Transverse colon (tissue), 4 donors: ENCODE measurements around the gene SMIM3. TPM values are rescaled to one million over a fixed set of nuclear protein-coding genes. Genes with fewer than 3 reads are reported as not detected.

Experiments used
- DNase-seq: peaks from one replicate; pipeline ENCODE4 v3.0.0-alpha.2; 2019
- H3K27ac ChIP-seq, 4 donors: fragments of 200-600 bp; sonication (generic); 2 replicates each; pipeline ENCODE4 v1.5.1; 2016 to 2018; ENCODE audit warnings: inconsistent platforms in 4 of 4
- H3K27me3 ChIP-seq: fragments of 200-600 bp; sonication (generic); 2 replicates; pipeline ENCODE4 v1.5.1; 2017; ENCODE audit warnings: inconsistent platforms
- H3K36me3 ChIP-seq, 4 donors: fragments of 200-600 bp; sonication (generic); 2 replicates each; pipeline ENCODE4 v1.5.1; 2017 to 2019; ENCODE audit warnings: inconsistent platforms in 4 of 4
- H3K4me1 ChIP-seq, 4 donors: fragments of 200-600 bp; sonication (generic); 2 replicates each; pipeline ENCODE4 v1.5.1; 2017 to 2020; ENCODE audit warnings: inconsistent platforms in 4 of 4
- H3K4me3 ChIP-seq, 4 donors: fragments of 200-600 bp; sonication (generic); 1 replicate in 1 of 4; 2 replicates in 3 of 4; pipeline versions ENCODE4 v1.5.1 to v1.6.1; 2017 to 2019; ENCODE audit warnings: inconsistent platforms in 4 of 4
- H3K9me3 ChIP-seq, 2 donors: fragments of 200-600 bp; sonication (generic); 2 replicates each; pipeline ENCODE4 v1.5.1; 2017 to 2019; ENCODE audit warnings: inconsistent platforms in 2 of 2
- EP300 ChIP-seq: sonication (generic); formaldehyde crosslinking; IDR thresholded peaks from one replicate; pipeline ENCODE4 v1.6.1; 2017; ENCODE audit warnings: antibody characterized with exemption, low read depth
- POLR2A ChIP-seq: fragments of 450-650 bp; IDR thresholded peaks from one replicate; pipeline ENCODE4 v1.6.1; 2016; ENCODE audit warnings: antibody characterized with exemption, mild to moderate bottlenecking, moderate library complexity
- POLR2AphosphoS5 ChIP-seq, 3 donors: sonication (generic); formaldehyde crosslinking; IDR thresholded peaks; one replicate each; pipeline ENCODE4 v1.6.1; 2016; ENCODE audit warnings: antibody characterized with exemption in 3 of 3
- WGBS, 2 donors: methylation state at CpG; one replicate each; pipeline ENCODE4 v1.1.5; 2018; ENCODE audit warnings: low coverage in 1 of 2; 5-methylcytosine and 5-hydroxymethylcytosine counted together
- in situ Hi-C, 4 donors: fragments of 200-750 bp; cut with MboI; loops; one replicate each; pipeline versions ENCODE4 v1.15.0 to v1.15.1; 2017; ENCODE audit warnings: low sequenced_read_pairs in 3 of 4, low pct_ligation_motif_present in 1 of 4, low pct_unique_long_range_greater_than_20kb in 1 of 4
- intact Hi-C: fragments of 100-400 bp; cut with DNase I; formaldehyde crosslinking; loops from one replicate; pipeline ENCODE4 v1.15.1; 2023; ENCODE audit warnings: low total_unique reads
- total RNA-seq, 4 donors: library from RNA; depleted of rRNA; stranded (reverse); fragments of >200 nt; gene quantifications; one replicate each; pipeline ENCODE4 v1.1.0, GENCODE V29; 2016
- TF ChIP-seq, protein P1 (sequence below), 5 experiments: fragments of 200-600 bp in 3 of 5; fragments of 450-650 bp in 2 of 5; sonication (generic) in 3 of 5; IDR thresholded peaks; 1 replicate in 2 of 5; 2 replicates in 3 of 5; pipeline ENCODE4 v1.5.1; 2016 to 2017; ENCODE audit warnings: antibody characterized with exemption in 5 of 5, inconsistent platforms in 3 of 5, mild to moderate bottlenecking in 2 of 5, moderate library complexity in 1 of 5

SMIM3 gene
- total RNA-seq, 4 donors from 2014 or later = 19.1 to 22.4 (median 20.4) TPM

DNA sequence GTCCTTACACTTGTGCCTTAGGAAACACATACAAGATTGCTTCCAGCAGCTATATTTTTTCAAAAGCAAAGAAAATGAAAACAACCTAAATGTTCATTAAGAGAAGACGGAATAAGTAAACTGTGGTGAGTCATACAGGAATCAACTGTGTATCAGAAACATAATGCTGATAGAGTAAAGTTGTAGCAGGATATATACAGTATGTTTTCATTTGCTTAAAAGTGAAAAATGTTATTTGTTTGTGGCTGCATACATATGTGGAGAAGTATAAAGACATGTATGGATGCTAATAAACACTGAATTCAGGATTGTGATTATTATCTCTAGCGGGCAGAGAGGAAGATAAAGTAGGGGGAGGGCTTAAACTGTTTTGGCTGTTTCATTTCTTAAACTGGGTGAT, 28.1 kb upstream of the SMIM3 start:
- no peaks in the 10 kb centered on the region for H3K27me3 ChIP-seq
- no peak overlapping the region for H3K4me3 ChIP-seq
- no peak for DNase-seq
- in situ Hi-C loops = no loop called here
- no peaks in the 10 kb centered on the region for H3K9me3 ChIP-seq
- 64 to 65% methylated on average over 2 of the region's 2 CpGs for WGBS, 2 donors
- intact Hi-C loops = no loop called here
- peaks cover 0 to 43% (median 3%) of the 10 kb centered on the region in 4 donors for H3K4me1 ChIP-seq
- TF ChIP-seq, protein P1, sequence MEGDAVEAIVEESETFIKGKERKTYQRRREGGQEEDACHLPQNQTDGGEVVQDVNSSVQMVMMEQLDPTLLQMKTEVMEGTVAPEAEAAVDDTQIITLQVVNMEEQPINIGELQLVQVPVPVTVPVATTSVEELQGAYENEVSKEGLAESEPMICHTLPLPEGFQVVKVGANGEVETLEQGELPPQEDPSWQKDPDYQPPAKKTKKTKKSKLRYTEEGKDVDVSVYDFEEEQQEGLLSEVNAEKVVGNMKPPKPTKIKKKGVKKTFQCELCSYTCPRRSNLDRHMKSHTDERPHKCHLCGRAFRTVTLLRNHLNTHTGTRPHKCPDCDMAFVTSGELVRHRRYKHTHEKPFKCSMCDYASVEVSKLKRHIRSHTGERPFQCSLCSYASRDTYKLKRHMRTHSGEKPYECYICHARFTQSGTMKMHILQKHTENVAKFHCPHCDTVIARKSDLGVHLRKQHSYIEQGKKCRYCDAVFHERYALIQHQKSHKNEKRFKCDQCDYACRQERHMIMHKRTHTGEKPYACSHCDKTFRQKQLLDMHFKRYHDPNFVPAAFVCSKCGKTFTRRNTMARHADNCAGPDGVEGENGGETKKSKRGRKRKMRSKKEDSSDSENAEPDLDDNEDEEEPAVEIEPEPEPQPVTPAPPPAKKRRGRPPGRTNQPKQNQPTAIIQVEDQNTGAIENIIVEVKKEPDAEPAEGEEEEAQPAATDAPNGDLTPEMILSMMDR (IDR thresholded peaks at IDR 0.05) = no peak
- no peak overlapping the region for H3K27ac ChIP-seq
- H3K36me3 ChIP-seq = peaks cover 0 to 61% (median 6%) of the 10 kb centered on the region in 4 donors

DNA sequence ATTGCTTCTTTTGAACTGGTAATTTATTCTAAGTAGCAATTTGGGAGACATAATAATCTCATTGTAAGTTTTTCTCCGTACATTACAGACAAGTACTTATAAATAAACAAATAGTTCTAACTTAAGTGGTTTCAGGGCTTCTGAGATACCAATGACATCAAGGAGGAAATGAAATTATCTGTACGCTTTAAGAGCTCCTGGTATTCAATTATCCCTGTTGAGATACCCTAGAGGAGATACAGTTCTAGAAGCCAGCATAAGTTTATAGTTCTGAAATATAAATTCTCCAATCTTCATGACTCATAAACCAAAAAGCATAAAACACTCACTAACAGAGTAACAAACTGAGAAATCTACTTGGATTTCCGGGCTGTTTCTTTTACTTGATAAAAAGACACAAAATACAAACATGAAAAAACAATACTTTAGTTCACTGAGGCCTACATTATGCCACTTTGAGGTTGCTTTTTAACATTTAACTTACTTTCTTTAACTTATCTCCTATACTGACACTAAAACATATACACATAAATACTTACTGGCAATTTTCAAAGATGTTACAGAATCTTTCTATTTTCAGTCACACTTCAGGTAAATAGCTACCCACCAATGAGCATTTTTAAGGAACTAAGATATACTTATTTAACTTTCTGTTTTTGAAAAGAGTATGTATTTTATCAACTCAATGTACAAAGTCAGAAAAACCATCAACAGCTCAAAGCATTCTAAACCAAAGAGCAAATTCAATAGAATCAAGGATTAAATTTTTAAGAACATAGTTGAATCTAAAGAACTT, 27.3 kb upstream of the SMIM3 start:
- DNase-seq = no peak
- TF ChIP-seq EP300 = no peak
- no peak for TF ChIP-seq POLR2AphosphoS5 (IDR thresholded peaks at IDR 0.05)
- TF ChIP-seq, protein P1 (IDR thresholded peaks at IDR 0.05) = no peak
- TF ChIP-seq POLR2A = no peak
- intact Hi-C loops (no loop called here), in situ Hi-C loops (no loop called here)
- H3K27ac ChIP-seq = no peak overlapping the region
- H3K4me3 ChIP-seq = no peak overlapping the region
- 38 to 53% methylated on average over 3 of the region's 3 CpGs for WGBS, 2 donors
- peaks cover 0 to 43% (median 3%) of the 10 kb centered on the region in 4 donors for H3K4me1 ChIP-seq
- H3K27me3 ChIP-seq = no peaks in the 10 kb centered on the region
- H3K9me3 ChIP-seq = no peaks in the 10 kb centered on the region
- H3K36me3 ChIP-seq = peaks cover 0 to 69% (median 6%) of the 10 kb centered on the region in 4 donors

DNA sequence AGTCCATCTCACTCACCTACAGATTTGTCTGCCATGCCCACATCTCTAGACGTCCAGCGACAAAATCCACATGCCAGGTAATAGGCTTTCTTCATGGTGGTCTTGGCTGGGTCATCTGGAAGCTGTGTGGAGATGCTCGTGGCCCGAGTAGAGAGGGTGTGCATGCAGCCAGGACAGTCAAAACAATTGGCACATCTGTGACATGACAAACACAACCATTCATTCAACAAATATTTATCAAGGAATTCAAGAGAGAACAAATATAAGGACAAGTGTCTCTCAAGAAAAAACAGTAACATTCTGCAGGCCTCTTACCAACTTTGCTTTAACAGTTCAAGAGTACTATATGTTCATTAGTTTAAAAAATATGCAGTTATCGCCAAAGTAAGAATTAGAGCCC, 25.1 kb upstream of the SMIM3 start:
- Histone ChIP-seq H3K27ac (peak overlapping the region in 2 of 4 donors; percentile 5), H3K36me3 (peaks cover 0 to 70% (median 6%) of the 10 kb centered on the region in 4 donors), H3K9me3 (no peaks in the 10 kb centered on the region), H3K27me3 (no peaks in the 10 kb centered on the region), H3K4me1 (peaks cover 8 to 60% (median 14%) of the 10 kb centered on the region in 4 donors), H3K4me3 (no peak overlapping the region)
- intact Hi-C loops (no loop called here), in situ Hi-C loops (no loop called here)
- no peak for DNase-seq
- 60 to 67% methylated on average over 5 of the region's 5 CpGs for WGBS, 2 donors
- TF ChIP-seq, protein P1 (IDR thresholded peaks at IDR 0.05) = no peak
- no peak for TF ChIP-seq POLR2A
- TF ChIP-seq POLR2AphosphoS5 (IDR thresholded peaks at IDR 0.05) = no peak
- TF ChIP-seq EP300 = no peak

DNA sequence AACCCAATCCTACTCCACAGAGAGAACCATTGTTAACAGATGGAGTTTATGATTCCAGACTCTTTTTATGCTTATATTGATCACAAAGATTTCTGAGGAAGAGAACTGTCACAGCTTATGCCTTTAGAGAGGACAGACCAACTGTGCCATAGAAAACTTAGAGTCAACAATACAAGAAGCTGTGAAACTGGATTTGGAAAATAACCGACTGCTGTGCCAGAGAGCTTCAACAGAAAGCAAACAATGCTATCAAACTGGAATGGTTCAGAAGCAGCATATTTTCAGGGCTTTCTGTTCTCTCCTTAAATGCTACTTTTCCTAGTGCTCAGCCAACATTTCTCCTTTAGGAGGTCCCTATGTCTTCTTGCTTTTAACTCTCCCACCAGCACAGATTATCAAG, 24.7 kb upstream of the SMIM3 start:
- 50% methylated on average over 1 of the region's 1 CpG for WGBS, 2 donors
- peaks cover 8 to 60% (median 14%) of the 10 kb centered on the region in 4 donors for H3K4me1 ChIP-seq
- H3K36me3 ChIP-seq = peaks cover 0 to 69% (median 6%) of the 10 kb centered on the region in 4 donors

More for the DNA sequence above, 24.7 kb upstream of the SMIM3 start:
- in situ Hi-C loops (no loop called here), intact Hi-C loops (no loop called here)
- Histone ChIP-seq H3K27ac (peak overlapping the region in 3 of 4 donors; percentile 5 to 44 (median 5)), H3K4me3 (no peak overlapping the region), H3K9me3 (no peaks in the 10 kb centered on the region), H3K27me3 (no peaks in the 10 kb centered on the region)
- no peak for DNase-seq
- TF ChIP-seq POLR2A (no peak), EP300 (no peak), POLR2AphosphoS5 (IDR thresholded peaks at IDR 0.05) (no peak)
- TF ChIP-seq, protein P1 (IDR thresholded peaks at IDR 0.05) = no peak
